Esophagus muscularis mucosa (tissue), 4 donors: ENCODE data around the gene TRPC3. TPM values are rescaled to one million over a fixed set of nuclear protein-coding genes. Genes with fewer than 3 reads are reported as not detected.
A peak's percentile ranks its signal among the peaks of the same experiment; 100 is the strongest.

Experiments
- DNase-seq: peaks from one replicate; pipeline ENCODE4 v3.0.0-alpha.2; 2017; ENCODE audit errors: extremely low spot score
- H3K27ac ChIP-seq, 4 donors: fragments of 200-600 bp; sonication (generic); replicated peaks in 1 of 4; 1 replicate in 3 of 4; 2 replicates in 1 of 4; pipeline ENCODE4 v1.5.1; 2016 to 2019; ENCODE audit warnings: mild to moderate bottlenecking in 1 of 4
- H3K27me3 ChIP-seq, 4 donors: fragments of 200-600 bp; sonication (generic); one replicate each; pipeline versions ENCODE4 v1.5.1 to v1.6.0; 2016 to 2019
- H3K36me3 ChIP-seq, 4 donors: fragments of 200-600 bp; sonication (generic); one replicate each; pipeline ENCODE4 v1.5.1; 2016 to 2019
- H3K4me1 ChIP-seq, 4 donors: fragments of 200-600 bp; sonication (generic); one replicate each; pipeline ENCODE4 v1.5.1; 2016 to 2019
- H3K4me3 ChIP-seq, 4 donors: fragments of 200-600 bp; sonication (generic); 1 replicate in 2 of 4; 2 replicates in 2 of 4; pipeline ENCODE4 v1.5.1; 2016 to 2019; ENCODE audit warnings: mild to moderate bottlenecking in 4 of 4, moderate library complexity in 1 of 4
- H3K9me3 ChIP-seq, 4 donors: fragments of 200-600 bp; sonication (generic); 1 replicate in 3 of 4; 2 replicates in 1 of 4; pipeline ENCODE4 v1.5.1; 2016 to 2019
- CTCF ChIP-seq, 3 experiments: fragments of 200-600 bp in 2 of 3; fragments of 450-650 bp in 1 of 3; sonication (generic) in 2 of 3; IDR thresholded peaks; one replicate each; pipeline ENCODE4 v1.5.1; 2017 to 2019; ENCODE audit warnings: antibody characterized with exemption in 3 of 3, mild to moderate bottlenecking in 2 of 3, moderate library complexity in 1 of 3
- EP300 ChIP-seq: sonication (generic); formaldehyde crosslinking; IDR thresholded peaks from one replicate; pipeline ENCODE4 v1.6.1; 2017; ENCODE audit warnings: antibody characterized with exemption
- POLR2A ChIP-seq: fragments of 450-650 bp; IDR thresholded peaks from one replicate; pipeline ENCODE4 v1.6.1; 2017; ENCODE audit warnings: antibody characterized with exemption, moderate library complexity, mild to moderate bottlenecking, low read depth
- POLR2AphosphoS5 ChIP-seq, 2 donors: sonication (generic); formaldehyde crosslinking; IDR thresholded peaks; one replicate each; pipeline ENCODE4 v1.6.1; 2017; ENCODE audit warnings: antibody characterized with exemption in 2 of 2
- WGBS: methylation state at CpG from one replicate; pipeline ENCODE4 v1.1.5; 2018; 5-methylcytosine and 5-hydroxymethylcytosine counted together
- intact Hi-C: fragments of 100-400 bp; cut with DNase I; formaldehyde crosslinking; loops from one replicate; pipeline ENCODE4 v1.15.1; 2023
- total RNA-seq, 4 donors: library from RNA; depleted of rRNA; stranded (reverse); fragments of >200 nt; gene quantifications; one replicate each; pipeline versions ENCODE4 v1.1.0 to v1.2.1, GENCODE V29; 2016

Gene TRPC3
- total RNA-seq, 4 donors from 2014 or later: 0.42 to 0.71 (median 0.62) TPM

- intact Hi-C loops: no loop called here
- Histone ChIP-seq H3K36me3 (no peaks in the 10 kb centered on the region), H3K4me3 (no peak overlapping the region), H3K9me3 (no peaks in the 10 kb centered on the region), H3K4me1 (no peaks in the 10 kb centered on the region), H3K27me3 (no peaks in the 10 kb centered on the region), H3K27ac (no peak overlapping the region)
- DNase-seq: no peak
- TF ChIP-seq POLR2A (no peak), CTCF (IDR thresholded peaks at IDR 0.05) (no peak), EP300 (no peak), POLR2AphosphoS5 (IDR thresholded peaks at IDR 0.05) (no peak)
- 66% methylated on average over 2 of the region's 2 CpGs for WGBS
These were observed 38.2 kb downstream of the TRPC3 start for GRCh38 chr4:121913667-121914066.

- Histone ChIP-seq H3K4me3 (no peak overlapping the region), H3K9me3 (no peaks in the 10 kb centered on the region), H3K27me3 (no peaks in the 10 kb centered on the region), H3K27ac (no peak overlapping the region), H3K4me1 (no peaks in the 10 kb centered on the region), H3K36me3 (no peaks in the 10 kb centered on the region)
- intact Hi-C loops: no loop called here
- 94% methylated on average over 1 of the region's 1 CpG for WGBS
- DNase-seq: no peak
- TF ChIP-seq CTCF (IDR thresholded peaks at IDR 0.05) (no peak), POLR2A (no peak), EP300 (no peak), POLR2AphosphoS5 (IDR thresholded peaks at IDR 0.05) (no peak)
These were observed 43.5 kb downstream of the TRPC3 start for GRCh38 chr4:121908346-121908745.

- no peaks in the 10 kb centered on the region for H3K4me1 ChIP-seq
- intact Hi-C loops: no loop called here
- TF ChIP-seq EP300: no peak
- TF ChIP-seq CTCF (IDR thresholded peaks at IDR 0.05): peak; percentile 42 to 66 (median 55)
- H3K27ac ChIP-seq: no peak overlapping the region
- H3K36me3 ChIP-seq: no peaks in the 10 kb centered on the region
- WGBS: 54% methylated on average over 4 of the region's 4 CpGs
- no peak overlapping the region for H3K4me3 ChIP-seq
- H3K9me3 ChIP-seq: no peaks in the 10 kb centered on the region
- DNase-seq: no peak
- no peaks in the 10 kb centered on the region for H3K27me3 ChIP-seq
These were observed 51.5 kb downstream of the TRPC3 start for GRCh38 chr4:121900132-121900983.

GRCh38 chr4:121898150-121898549 lies 53.7 kb downstream of the TRPC3 start:
- H3K4me1 ChIP-seq: no peaks in the 10 kb centered on the region
- H3K27ac ChIP-seq: no peak overlapping the region
- intact Hi-C loops: no loop called here
- DNase-seq: no peak
- no peaks in the 10 kb centered on the region for H3K27me3 ChIP-seq
- no peak overlapping the region for H3K4me3 ChIP-seq
- no peaks in the 10 kb centered on the region for H3K9me3 ChIP-seq
- WGBS: 57% methylated on average over 6 of the region's 6 CpGs
- no peaks in the 10 kb centered on the region for H3K36me3 ChIP-seq
- TF ChIP-seq CTCF (IDR thresholded peaks at IDR 0.05) (no peak), POLR2A (no peak), EP300 (no peak), POLR2AphosphoS5 (IDR thresholded peaks at IDR 0.05) (no peak)

GRCh38 chr4:121888134-121888533 lies 63.7 kb downstream of the TRPC3 start:
- H3K27me3 ChIP-seq: no peaks in the 10 kb centered on the region
- no peaks in the 10 kb centered on the region for H3K36me3 ChIP-seq
- no peaks in the 10 kb centered on the region for H3K9me3 ChIP-seq
- no peak overlapping the region for H3K27ac ChIP-seq
- intact Hi-C loops: no loop called here
- no peak overlapping the region for H3K4me3 ChIP-seq
- no peaks in the 10 kb centered on the region for H3K4me1 ChIP-seq
- TF ChIP-seq CTCF (IDR thresholded peaks at IDR 0.05): no peak
- WGBS: 100% methylated on average over 1 of the region's 1 CpG
- DNase-seq: no peak
